Activated CD8-positive, alpha-beta T cell treated with anti-CD3 and anti-CD28 coated beads, Interleukin-2, amount 10 ng/mL, durations not matched to agents 7 days and 5 days (primary cell): ENCODE results near the gene NUDCD3. TPM values are rescaled to one million over a fixed set of nuclear protein-coding genes. Genes with fewer than 3 reads are reported as not detected.

Experiments
- ATAC-seq: fragments of 150-1000 bp; cut with Tn5 transposase; one replicate; pipeline ENCODE4 v1.10.0; 2021; ENCODE audit warnings: moderate library complexity
- CTCF ChIA-PET: fragments of 350-600 bp; sonication (Branson Sonifier 250); formaldehyde crosslinking; loops from one replicate; lab custom pipeline; 2021; ENCODE audit warnings: antibody characterized with exemption; lab: Charles Lee
- POLR2A ChIA-PET: fragments of 350-600 bp; sonication (Branson Sonifier 250); formaldehyde crosslinking; loops from one replicate; lab custom pipeline; 2021; ENCODE audit warnings: antibody characterized with exemption; lab: Charles Lee
- DNase-seq: peaks from one replicate; pipeline ENCODE4 v3.0.0-alpha.2; 2020
- H3K27ac Mint-ChIP-seq: one replicate; pipeline ENCODE4 v1.8.0; 2021; ENCODE audit warnings: mild to moderate bottlenecking, mixed read lengths
- H3K27me3 Mint-ChIP-seq: one replicate; pipeline ENCODE4 v1.8.0; 2021; ENCODE audit warnings: low read depth, mixed read lengths
- H3K36me3 Mint-ChIP-seq: one replicate; pipeline ENCODE4 v1.8.0; 2021; ENCODE audit warnings: low read depth, mixed read lengths
- H3K4me1 Mint-ChIP-seq: one replicate; pipeline ENCODE4 v1.8.0; 2021; ENCODE audit warnings: low read depth, mixed read lengths
- H3K4me3 Mint-ChIP-seq: one replicate; pipeline ENCODE4 v1.8.0; 2021; ENCODE audit warnings: mild to moderate bottlenecking, mixed read lengths
- H3K9me3 Mint-ChIP-seq: one replicate; pipeline ENCODE4 v1.8.0; 2022; ENCODE audit warnings: mixed read lengths; ENCODE audit not compliant: insufficient read depth
- total RNA-seq, 2 experiments: library from RNA; stranded (reverse); gene quantifications; one replicate each; pipeline ENCODE4 v1.2.3, GENCODE V29; 2021

NUDCD3 gene
- total RNA-seq, 2 experiments from 2014 or later, result 80.7 to 84.0 TPM

GRCh38 chr7:44533301-44534055 lies 43.0 kb upstream of the NUDCD3 start:
- Mint-ChIP-seq H3K27me3 (no peaks in the 10 kb centered on the region), H3K4me1 (no peaks in the 10 kb centered on the region), H3K36me3 (no peaks in the 10 kb centered on the region), H3K4me3 (no peak overlapping the region), H3K9me3 (no peaks in the 10 kb centered on the region), H3K27ac (no peak overlapping the region)
- ChIA-PET POLR2A (interaction anchor here (0.5 kb wide), 1 partner anchor 14 kb away, joined by 5 read pairs; no protein-coding TSS in a partner anchor), CTCF (interaction anchor here (1.1 to 2.5 kb wide), 6 partner anchors 9 to 275 kb away, joined by 3 to 8 read pairs (median 4); no protein-coding TSS in a partner anchor)
- no peak for DNase-seq
- no peak for ATAC-seq

- Mint-ChIP-seq H3K27me3 (no peaks in the 10 kb centered on the region), H3K4me3 (no peak overlapping the region), H3K27ac (no peak overlapping the region), H3K4me1 (no peaks in the 10 kb centered on the region), H3K9me3 (no peaks in the 10 kb centered on the region), H3K36me3 (no peaks in the 10 kb centered on the region)
- ATAC-seq (no peak), DNase-seq (no peak)
- ChIA-PET POLR2A (no interaction called here), CTCF (no interaction called here)
Measured at GRCh38 chr7:44531421-44532380, 41.2 kb upstream of the NUDCD3 start.

- H3K36me3 Mint-ChIP-seq, result no peaks in the 10 kb centered on the region
- peaks cover under 1% of the 10 kb centered on the region for H3K9me3 Mint-ChIP-seq
- ChIA-PET CTCF (no interaction called here), POLR2A (no interaction called here)
- ATAC-seq, result no peak
- H3K4me1 Mint-ChIP-seq, result no peaks in the 10 kb centered on the region
- DNase-seq, result no peak
- no peaks in the 10 kb centered on the region for H3K27me3 Mint-ChIP-seq
- H3K27ac Mint-ChIP-seq, result peak overlapping the region; percentile 22
- H3K4me3 Mint-ChIP-seq, result no peak overlapping the region
Measured at GRCh38 chr7:44530990-44531389, 40.5 kb upstream of the NUDCD3 start.

- Mint-ChIP-seq H3K36me3 (peaks cover 3% of the 10 kb centered on the region), H3K9me3 (peaks cover 9% of the 10 kb centered on the region), H3K4me3 (no peak overlapping the region), H3K4me1 (no peaks in the 10 kb centered on the region), H3K27me3 (peaks cover 12% of the 10 kb centered on the region), H3K27ac (no peak overlapping the region)
- ATAC-seq, result no peak
- ChIA-PET POLR2A (interaction anchor here (0.7 kb wide), 1 partner anchor 274 kb away, joined by 3 read pairs; no protein-coding TSS in a partner anchor), CTCF (interaction anchor here (1.4 kb wide), 1 partner anchor 10 kb away, joined by 5 read pairs; no protein-coding TSS in a partner anchor)
- no peak for DNase-seq
Measured at GRCh38 chr7:44524811-44525388, 34.4 kb upstream of the NUDCD3 start.

- no peak overlapping the region for H3K27ac Mint-ChIP-seq
- no peaks in the 10 kb centered on the region for H3K4me1 Mint-ChIP-seq
- ATAC-seq (no peak), DNase-seq (no peak)
- ChIA-PET CTCF (no interaction called here), POLR2A (no interaction called here)
- H3K36me3 Mint-ChIP-seq, result peaks cover 3% of the 10 kb centered on the region
- H3K9me3 Mint-ChIP-seq, result peaks cover 9% of the 10 kb centered on the region
- H3K27me3 Mint-ChIP-seq, result peaks cover 12% of the 10 kb centered on the region
- H3K4me3 Mint-ChIP-seq, result no peak overlapping the region
Measured at GRCh38 chr7:44522315-44522714, 31.9 kb upstream of the NUDCD3 start.

- H3K27me3 Mint-ChIP-seq, result peaks cover 12% of the 10 kb centered on the region
- H3K4me3 Mint-ChIP-seq, result no peak overlapping the region
- ChIA-PET POLR2A (no interaction called here), CTCF (no interaction called here)
- H3K9me3 Mint-ChIP-seq, result peaks cover 9% of the 10 kb centered on the region
- ATAC-seq, result no peak
- no peak overlapping the region for H3K27ac Mint-ChIP-seq
- no peaks in the 10 kb centered on the region for H3K4me1 Mint-ChIP-seq
- peaks cover 3% of the 10 kb centered on the region for H3K36me3 Mint-ChIP-seq
- DNase-seq, result no peak
Measured at GRCh38 chr7:44521347-44522095, 31.1 kb upstream of the NUDCD3 start.

GRCh38 chr7:44520574-44520973 lies 30.1 kb upstream of the NUDCD3 start:
- no peak overlapping the region for H3K27ac Mint-ChIP-seq
- H3K27me3 Mint-ChIP-seq, result peaks cover 12% of the 10 kb centered on the region
- CTCF ChIA-PET, result interaction anchor here (0.7 to 2.1 kb wide), 2 partner anchors 14 to 45 kb away, joined by 3 to 9 read pairs; no protein-coding TSS in a partner anchor
- POLR2A ChIA-PET, result no interaction called here
- peaks cover 5% of the 10 kb centered on the region for H3K9me3 Mint-ChIP-seq
- DNase-seq, result no peak
- peaks cover 3% of the 10 kb centered on the region for H3K36me3 Mint-ChIP-seq
- no peaks in the 10 kb centered on the region for H3K4me1 Mint-ChIP-seq
- ATAC-seq, result no peak
- H3K4me3 Mint-ChIP-seq, result no peak overlapping the region

GRCh38 chr7:44519546-44519945 lies 29.1 kb upstream of the NUDCD3 start:
- ChIA-PET POLR2A (interaction anchor here (0.8 kb wide), 1 partner anchor 14 kb away, joined by 5 read pairs; no protein-coding TSS in a partner anchor), CTCF (interaction anchor here (0.7 to 2.1 kb wide), 2 partner anchors 15 to 46 kb away, joined by 3 to 9 read pairs; no protein-coding TSS in a partner anchor)
- no peak overlapping the region for H3K27ac Mint-ChIP-seq
- no peaks in the 10 kb centered on the region for H3K36me3 Mint-ChIP-seq
- H3K9me3 Mint-ChIP-seq, result peaks cover under 1% of the 10 kb centered on the region
- peaks cover 8% of the 10 kb centered on the region for H3K27me3 Mint-ChIP-seq
- no peak for ATAC-seq
- H3K4me3 Mint-ChIP-seq, result no peak overlapping the region
- no peak for DNase-seq
- H3K4me1 Mint-ChIP-seq, result no peaks in the 10 kb centered on the region

GRCh38 chr7:44518761-44519160 lies 28.3 kb upstream of the NUDCD3 start:
- DNase-seq, result no peak
- POLR2A ChIA-PET, result interaction anchor here (0.8 kb wide), 1 partner anchor 15 kb away, joined by 5 read pairs; no protein-coding TSS in a partner anchor
- Mint-ChIP-seq H3K4me3 (no peak overlapping the region), H3K27ac (no peak overlapping the region), H3K9me3 (no peaks in the 10 kb centered on the region), H3K27me3 (peaks cover 4% of the 10 kb centered on the region), H3K36me3 (no peaks in the 10 kb centered on the region), H3K4me1 (no peaks in the 10 kb centered on the region)
- no peak for ATAC-seq
- CTCF ChIA-PET, result interaction anchor here (2.1 kb wide), 1 partner anchor 16 kb away, joined by 9 read pairs; no protein-coding TSS in a partner anchor

- no peak for DNase-seq
- CTCF ChIA-PET, result interaction anchor here (1.3 kb wide), 1 partner anchor 17 kb away, joined by 3 read pairs; no protein-coding TSS in a partner anchor
- no peak overlapping the region for H3K27ac Mint-ChIP-seq
- no peak for ATAC-seq
- no peaks in the 10 kb centered on the region for H3K9me3 Mint-ChIP-seq
- no peaks in the 10 kb centered on the region for H3K36me3 Mint-ChIP-seq
- H3K4me1 Mint-ChIP-seq, result no peaks in the 10 kb centered on the region
- POLR2A ChIA-PET, result no interaction called here
- H3K27me3 Mint-ChIP-seq, result no peaks in the 10 kb centered on the region
- no peak overlapping the region for H3K4me3 Mint-ChIP-seq
Measured at GRCh38 chr7:44517175-44517574, 26.7 kb upstream of the NUDCD3 start.
